HG03175 (cell line): ENCODE measurements around the gene EHF.
"Not testable (repeated sequence)": the region's sequence is repeated elsewhere in the genome, so short reads cannot be mapped to it uniquely, and the experiment has no call there.

Experiments
- ATAC-seq: cut with Tn5 transposase; IDR thresholded peaks from one replicate; pipeline ENCODE4 v1.9.1; 2021; ENCODE audit warnings: mild to moderate bottlenecking, moderate library complexity; ENCODE audit not compliant: unreplicated experiment

The EHF gene

GRCh38 chr11:34665077-34665835 is 44.4 kb downstream of the EHF start:
- no peak for ATAC-seq

- ATAC-seq: no peak
These were observed 47.1 kb downstream of the EHF start for GRCh38 chr11:34667810-34668582.

DNA sequence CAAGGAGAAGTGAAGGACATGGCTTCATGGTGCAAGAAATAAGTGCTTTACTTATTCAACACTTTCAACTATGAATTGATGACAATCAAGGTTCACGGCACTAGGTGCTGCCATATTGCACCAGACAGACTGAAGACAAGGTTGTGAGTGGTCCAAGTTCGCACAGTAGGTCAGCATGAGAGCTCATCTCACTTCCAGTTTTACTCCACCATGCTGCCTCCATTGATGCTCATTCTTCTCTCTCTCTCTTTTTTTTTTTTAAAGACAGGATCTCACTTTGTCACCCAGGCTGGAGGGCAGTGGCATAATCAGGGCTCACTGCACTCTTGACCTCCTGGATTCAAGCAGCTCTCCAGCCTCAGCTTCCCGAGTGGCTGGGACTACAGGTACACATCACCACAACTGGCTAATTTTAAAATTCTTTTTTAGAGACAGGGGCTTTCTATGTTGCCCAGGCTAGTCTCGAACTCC is 47.7 kb downstream of the EHF start:
- no peak for ATAC-seq

- ATAC-seq: no peak
These were observed 48.6 kb downstream of the EHF start for GRCh38 chr11:34669458-34669857.

DNA sequence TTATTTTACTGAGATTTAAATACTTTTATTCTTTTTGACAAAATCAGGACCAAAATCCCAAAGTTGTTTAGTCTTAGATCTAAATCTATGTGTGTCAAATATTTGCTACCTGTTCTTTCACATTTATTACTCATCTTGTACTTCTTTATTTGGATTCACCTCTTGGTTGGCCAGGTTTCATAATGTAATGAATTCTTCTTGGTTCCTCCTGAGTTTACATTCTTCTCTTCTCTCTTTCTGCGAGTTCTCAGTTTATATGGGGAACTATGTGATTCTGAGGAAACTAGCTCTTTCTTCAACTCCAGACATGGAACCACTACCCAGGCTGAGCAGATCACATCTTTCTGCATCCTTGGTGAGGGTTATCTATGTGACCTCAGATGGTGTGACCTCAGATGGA is 50.2 kb downstream of the EHF start:
- ATAC-seq: no peak

DNA sequence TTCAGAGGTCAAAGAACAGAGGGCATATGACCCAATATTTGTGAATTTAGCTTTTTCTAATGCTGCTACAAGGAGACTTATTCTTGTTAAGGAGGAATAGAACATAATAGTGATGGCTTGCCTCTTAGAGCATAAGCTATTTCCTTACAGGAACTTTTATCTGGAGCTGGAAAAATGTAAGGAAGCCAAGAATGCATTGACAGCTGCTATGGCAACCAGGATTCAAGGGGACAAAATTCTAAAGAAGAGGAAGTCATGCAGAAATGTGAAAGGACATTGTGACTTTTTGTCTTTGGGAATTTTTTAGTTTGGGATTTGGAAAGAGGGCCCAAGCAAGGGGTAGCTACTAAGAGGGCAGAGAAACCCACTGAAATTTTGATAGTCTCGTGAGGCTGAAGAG is 51.1 kb downstream of the EHF start:
- no peak for ATAC-seq

DNA sequence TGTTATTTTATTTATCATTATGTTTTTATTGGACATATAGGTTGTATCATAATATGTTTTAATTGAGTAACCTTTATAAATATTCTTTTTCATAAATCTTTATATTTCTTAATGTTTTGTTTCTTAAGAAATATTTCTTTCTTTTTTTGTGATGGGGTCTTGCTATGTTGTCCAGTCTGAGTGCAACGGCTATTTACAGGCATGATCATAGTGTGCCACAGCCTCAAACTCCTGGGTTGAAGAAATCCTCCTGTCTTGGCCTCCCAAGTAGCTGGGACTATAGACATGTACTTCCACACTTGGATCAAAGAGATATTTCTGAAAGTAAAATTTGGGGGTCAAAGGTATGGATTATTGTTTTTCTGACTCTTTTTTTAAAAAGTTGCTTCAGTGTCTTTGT is 53.1 kb downstream of the EHF start:
- no peak for ATAC-seq

GRCh38 chr11:34676227-34676626 is 55.3 kb downstream of the EHF start:
- no peak for ATAC-seq

DNA sequence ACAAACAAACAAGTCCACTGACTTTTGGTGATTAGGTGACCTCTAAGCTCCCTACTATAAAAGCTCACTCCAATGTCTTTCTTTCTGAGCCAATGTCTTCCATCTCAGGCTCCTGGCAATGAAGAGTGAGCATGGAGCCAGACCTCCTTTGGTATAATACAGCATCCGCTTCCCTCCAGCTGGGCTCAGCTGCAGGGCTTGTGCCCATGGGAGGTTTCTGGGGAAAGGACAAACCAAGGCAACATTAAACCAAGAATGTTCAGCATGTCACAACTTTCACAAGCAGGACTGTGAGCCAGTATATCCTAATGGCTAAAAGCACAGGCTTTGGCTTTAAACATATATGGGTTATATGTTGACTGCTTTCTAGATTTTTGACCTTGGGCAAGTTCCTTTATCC is 58.8 kb downstream of the EHF start:
- no peak for ATAC-seq

DNA sequence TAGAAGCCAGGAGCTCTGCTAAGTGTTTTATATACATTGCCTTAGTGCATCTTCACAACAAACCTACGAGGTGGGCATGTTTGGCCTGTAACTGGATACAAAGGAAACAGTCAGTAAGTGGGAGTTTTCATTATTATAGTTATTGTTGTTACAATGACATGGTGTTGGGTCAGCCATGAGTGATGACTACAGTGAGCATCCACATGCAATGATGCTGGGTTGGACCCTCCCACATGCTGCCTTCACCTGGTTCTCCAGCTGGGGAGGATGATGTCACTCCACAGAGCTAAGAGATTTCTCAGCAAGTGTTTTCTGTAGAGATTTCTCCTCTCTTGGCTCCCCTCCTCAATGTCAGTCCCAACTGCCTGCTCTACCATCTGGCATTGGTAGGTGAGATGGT is 59.3 kb downstream of the EHF start:
- ATAC-seq: no peak

- no peak for ATAC-seq
These were observed 60.2 kb downstream of the EHF start for GRCh38 chr11:34680918-34681586.

DNA sequence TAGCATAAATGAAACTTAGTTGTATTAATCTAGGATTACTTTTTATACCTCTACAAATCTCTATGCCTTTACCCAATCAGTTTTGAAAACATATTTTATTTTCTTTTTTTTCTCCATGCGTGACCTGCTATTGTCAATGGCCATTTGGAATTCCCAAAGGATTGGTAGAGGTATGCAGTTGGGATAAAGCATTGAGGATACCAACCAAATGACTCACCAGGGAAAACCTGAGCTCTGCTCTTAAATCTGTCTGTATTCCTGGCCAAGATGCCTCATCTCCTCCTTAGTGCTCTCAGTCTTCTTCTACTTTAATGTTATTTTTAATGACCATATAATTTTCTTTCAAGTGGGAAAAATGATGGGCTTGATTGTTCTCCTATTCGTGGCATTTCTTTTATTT is 61.9 kb downstream of the EHF start:
- ATAC-seq: no peak

GRCh38 chr11:34683396-34683795 is 62.5 kb downstream of the EHF start:
- no peak for ATAC-seq

DNA sequence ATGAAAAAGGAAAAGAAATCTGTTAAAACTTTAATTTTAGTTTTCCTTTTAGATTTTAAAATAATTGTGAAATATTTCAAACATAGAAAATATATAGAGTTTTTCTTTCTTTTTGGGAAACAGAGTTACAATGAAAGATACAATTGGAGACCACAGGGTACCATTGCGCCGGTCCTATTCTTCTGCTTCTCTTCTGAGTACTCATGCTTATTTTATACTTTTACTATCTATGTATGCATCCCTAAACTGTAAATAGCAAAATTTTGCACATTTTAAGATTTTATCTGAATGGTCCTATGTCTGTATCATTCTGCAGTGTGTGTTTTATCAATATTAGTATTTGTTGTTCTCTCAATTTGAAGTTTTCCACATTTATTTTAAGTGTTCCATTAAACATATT is 65.0 kb downstream of the EHF start:
- no peak for ATAC-seq

DNA sequence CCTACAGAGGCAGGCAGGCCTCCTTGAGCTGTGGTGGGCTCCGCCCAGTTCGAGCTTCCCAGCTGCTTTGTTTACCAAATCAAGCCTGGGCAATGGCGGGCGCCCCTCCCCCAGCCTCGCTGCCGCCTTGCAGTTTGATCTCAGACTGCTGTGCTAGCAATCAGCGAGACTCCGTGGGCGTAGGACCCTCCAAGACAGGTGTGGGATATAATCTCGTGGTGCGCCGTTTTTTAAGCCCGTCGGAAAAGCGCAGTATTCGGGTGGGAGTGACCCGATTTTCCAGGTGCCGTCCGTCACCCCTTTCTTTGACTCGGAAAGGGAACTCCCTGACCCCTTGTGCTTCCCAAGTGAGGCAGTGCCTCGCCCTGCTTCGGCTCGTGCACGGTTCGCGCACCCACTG is 71.4 kb downstream of the EHF start:
- ATAC-seq: not testable (repeated sequence)

DNA sequence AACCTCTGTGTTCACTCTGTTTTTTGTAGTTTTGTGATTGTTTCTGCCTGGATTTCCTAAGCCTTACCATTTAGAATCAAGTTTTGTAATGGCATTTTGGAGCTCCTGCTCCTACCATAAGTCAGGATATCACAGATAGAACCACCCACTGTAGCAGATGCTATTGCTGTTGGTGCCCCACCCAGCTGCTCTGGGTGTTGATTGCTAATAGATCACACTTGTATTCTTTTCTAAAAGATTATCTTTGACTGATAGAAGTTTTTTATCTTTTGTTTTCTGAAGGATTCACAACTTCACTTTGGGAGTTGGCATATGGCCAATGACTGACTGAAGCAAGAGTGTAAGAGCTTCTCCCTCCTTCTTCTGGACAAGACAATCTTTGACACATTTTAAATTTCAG is 76.0 kb downstream of the EHF start:
- no peak for ATAC-seq

DNA sequence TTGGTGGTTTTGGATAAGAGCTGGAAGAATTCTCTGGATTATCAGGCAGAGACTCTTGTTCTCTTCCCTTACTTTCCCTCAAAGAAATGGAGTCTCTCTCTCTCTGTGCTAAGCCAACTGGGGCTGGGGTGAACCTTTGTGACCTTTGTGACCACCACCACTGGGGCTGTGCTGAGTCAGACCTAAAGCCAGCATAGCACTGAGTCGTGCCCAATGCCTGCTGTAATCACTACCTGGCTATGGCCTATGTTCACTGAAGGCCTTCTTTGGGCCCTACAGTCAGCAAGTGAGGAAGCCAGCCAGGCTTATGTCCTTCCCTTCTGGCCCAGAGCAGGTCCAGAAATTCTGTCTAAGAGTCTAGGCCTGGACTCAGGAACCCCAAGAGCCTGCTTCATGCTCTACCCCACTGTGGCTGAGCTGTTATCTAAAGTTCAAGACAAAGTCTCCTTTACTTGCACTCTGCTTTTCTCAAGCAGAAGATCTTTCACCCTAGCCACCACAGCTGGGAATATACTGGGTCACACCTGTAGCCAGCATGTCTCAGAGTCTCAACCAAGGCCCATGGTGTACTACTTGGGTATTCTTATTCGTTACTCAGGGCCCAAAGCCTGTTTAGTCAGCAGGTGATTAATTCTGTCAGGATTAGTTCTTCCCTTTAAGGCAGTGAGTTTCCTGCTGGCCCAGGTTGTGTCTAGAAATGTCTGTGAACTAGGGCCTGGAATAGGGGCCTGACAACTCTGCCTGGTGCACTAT is 86.0 kb downstream of the EHF start:
- no peak for ATAC-seq

DNA sequence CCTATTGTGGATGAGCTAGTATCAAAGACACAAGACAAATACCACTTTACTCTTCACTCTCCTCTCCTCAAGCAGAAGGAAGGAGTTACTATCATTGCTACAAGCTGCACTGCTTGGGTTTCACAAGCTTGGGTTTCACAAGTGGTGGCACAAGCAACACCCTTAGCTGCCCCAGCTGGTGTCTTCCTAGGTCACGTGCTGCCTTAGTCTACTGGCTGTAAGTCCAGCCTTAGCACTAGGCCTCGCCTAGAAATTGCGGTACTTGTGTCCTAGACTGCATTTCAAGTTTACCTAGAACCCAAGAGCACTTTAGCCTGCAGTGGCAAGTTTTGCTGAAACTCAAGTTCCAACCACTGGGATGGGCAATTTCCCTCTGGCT is 86.6 kb downstream of the EHF start:
- no peak for ATAC-seq
